ENCODE data around the gene MBOAT1. TPM values are rescaled to one million over a fixed set of nuclear protein-coding genes. Genes with fewer than 3 reads are reported as not detected.

The MBOAT1 gene
- polyA plus RNA-seq, 1 of the 3 experiments (the other 2 are of a cell fraction), result 3.0 TPM

- POLR2A ChIA-PET, result no interaction called here
- Histone ChIP-seq H3K27ac (ENCODE audit: low read depth in 2 of 2, low read length in 1 of 2) (no peak overlapping the region), H3K4me2 (no peak overlapping the region), H4K20me1 (ENCODE audit: insufficient read depth) (no peaks in the 10 kb centered on the region), H3K4me3 (ENCODE audit: low read depth in 2 of 2, low read length in 1 of 2) (no peak overlapping the region), H2AFZ (ENCODE audit: low read depth) (no peak overlapping the region), H3K79me2 (ENCODE audit: insufficient read depth) (no peaks in the 10 kb centered on the region), H3K9ac (no peak overlapping the region), H3K36me3 (replicated peaks in 1 of 2; ENCODE audit: control insufficient read depth in 1 of 2, insufficient read depth in 2 of 2, low read length in 1 of 2) (no peaks in the 10 kb centered on the region), H3K9me2 (no peaks in the 10 kb centered on the region), H3F3A (replicated peaks; ENCODE audit: insufficient read depth) (no peaks in the 10 kb centered on the region), H3K9me3 (no peaks in the 10 kb centered on the region), H3K4me1 (ENCODE audit: control insufficient read depth in 1 of 2, insufficient read depth in 2 of 2, low read depth in 1 of 2, low read length in 1 of 2) (no peaks in the 10 kb centered on the region), H3K27me3 (ENCODE audit: insufficient read depth) (no peaks in the 10 kb centered on the region)
- WGBS (ENCODE audit: low lambda C conversion rate), result 84% methylated on average over 7 of the region's 7 CpGs
- CTCF ChIA-PET, result interaction anchor here (1.4 kb wide), 1 partner anchor 11 kb away, joined by 3 read pairs; no protein-coding TSS in a partner anchor
- DNase-seq, result no peak
- TF ChIP-seq MEF2A (IDR thresholded peaks at IDR 0.05; ENCODE audit: borderline replicate concordance, low read depth), result no peak
- TF ChIP-seq USF1 (IDR thresholded peaks at IDR 0.05; ENCODE audit: borderline replicate concordance, low read depth), result no peak
- TF ChIP-seq, protein P1, sequence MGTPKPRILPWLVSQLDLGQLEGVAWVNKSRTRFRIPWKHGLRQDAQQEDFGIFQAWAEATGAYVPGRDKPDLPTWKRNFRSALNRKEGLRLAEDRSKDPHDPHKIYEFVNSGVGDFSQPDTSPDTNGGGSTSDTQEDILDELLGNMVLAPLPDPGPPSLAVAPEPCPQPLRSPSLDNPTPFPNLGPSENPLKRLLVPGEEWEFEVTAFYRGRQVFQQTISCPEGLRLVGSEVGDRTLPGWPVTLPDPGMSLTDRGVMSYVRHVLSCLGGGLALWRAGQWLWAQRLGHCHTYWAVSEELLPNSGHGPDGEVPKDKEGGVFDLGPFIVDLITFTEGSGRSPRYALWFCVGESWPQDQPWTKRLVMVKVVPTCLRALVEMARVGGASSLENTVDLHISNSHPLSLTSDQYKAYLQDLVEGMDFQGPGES (IDR thresholded peaks at IDR 0.05; ENCODE audit: low read depth, low read length), result no peak
Measured at GRCh38 chr6:20260360-20260759, 48.1 kb upstream of the MBOAT1 start.

- no peaks in the 10 kb centered on the region for H3K36me3 ChIP-seq (replicated peaks in 1 of 2; ENCODE audit: control insufficient read depth in 1 of 2, insufficient read depth in 2 of 2, low read length in 1 of 2)
- H3K4me2 ChIP-seq, result no peak overlapping the region
- no peaks in the 10 kb centered on the region for H3K9me3 ChIP-seq
- no peak overlapping the region for H3K9ac ChIP-seq
- DNase-seq, result no peak
- no peak overlapping the region for H3K4me3 ChIP-seq (ENCODE audit: low read depth in 2 of 2, low read length in 1 of 2)
- H3K4me1 ChIP-seq (ENCODE audit: control insufficient read depth in 1 of 2, insufficient read depth in 2 of 2, low read depth in 1 of 2, low read length in 1 of 2), result no peaks in the 10 kb centered on the region
- 84% methylated on average over 25 of the region's 48 CpGs for WGBS (ENCODE audit: low lambda C conversion rate)
- ChIA-PET CTCF (interaction anchor here (1.4 to 2.0 kb wide), 2 partner anchors 11 to 133 kb away, joined by 3 to 7 read pairs; no protein-coding TSS in a partner anchor), POLR2A (no interaction called here)
- no peaks in the 10 kb centered on the region for H3K79me2 ChIP-seq (ENCODE audit: insufficient read depth)
- no peaks in the 10 kb centered on the region for H3K27me3 ChIP-seq (ENCODE audit: insufficient read depth)
- no peaks in the 10 kb centered on the region for H3F3A ChIP-seq (replicated peaks; ENCODE audit: insufficient read depth)
- no peaks in the 10 kb centered on the region for H3K9me2 ChIP-seq
- no peaks in the 10 kb centered on the region for H4K20me1 ChIP-seq (ENCODE audit: insufficient read depth)
- TF ChIP-seq NFIC (IDR thresholded peaks at IDR 0.05; ENCODE audit: borderline replicate concordance), result no peak
- TF ChIP-seq RAD21 (IDR thresholded peaks at IDR 0.05; ENCODE audit: low read length), result no peak
- TF ChIP-seq, protein P1 (IDR thresholded peaks at IDR 0.05; ENCODE audit: low read depth, low read length), result no peak
- TF ChIP-seq RFX5 (IDR thresholded peaks at IDR 0.05; ENCODE audit: low read length), result no peak
- TF ChIP-seq YY1 (IDR thresholded peaks at IDR 0.05; ENCODE audit: low read depth), result no peak
- TF ChIP-seq NRF1 (IDR thresholded peaks at IDR 0.05; ENCODE audit: low read depth, low read length), result no peak
- TF ChIP-seq TCF12 (IDR thresholded peaks at IDR 0.05), result no peak
- TF ChIP-seq, protein P2, sequence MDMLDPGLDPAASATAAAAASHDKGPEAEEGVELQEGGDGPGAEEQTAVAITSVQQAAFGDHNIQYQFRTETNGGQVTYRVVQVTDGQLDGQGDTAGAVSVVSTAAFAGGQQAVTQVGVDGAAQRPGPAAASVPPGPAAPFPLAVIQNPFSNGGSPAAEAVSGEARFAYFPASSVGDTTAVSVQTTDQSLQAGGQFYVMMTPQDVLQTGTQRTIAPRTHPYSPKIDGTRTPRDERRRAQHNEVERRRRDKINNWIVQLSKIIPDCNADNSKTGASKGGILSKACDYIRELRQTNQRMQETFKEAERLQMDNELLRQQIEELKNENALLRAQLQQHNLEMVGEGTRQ (IDR thresholded peaks at IDR 0.05; ENCODE audit: borderline replicate concordance, low read depth, low read length), result no peak
- TF ChIP-seq MXI1 (IDR thresholded peaks at IDR 0.05; ENCODE audit: low read depth, low read length), result no peak
- no peak for TF ChIP-seq REST (IDR thresholded peaks at IDR 0.05; ENCODE audit: low read depth, low read length)
- no peak for TF ChIP-seq POLR2AphosphoS5 (IDR thresholded peaks at IDR 0.05; ENCODE audit: low read depth, low read length)
- TF ChIP-seq SMC3 (IDR thresholded peaks at IDR 0.05; ENCODE audit: low read depth, low read length), result no peak
- no peak for TF ChIP-seq PBX3 (IDR thresholded peaks at IDR 0.05)
- TF ChIP-seq EP300 (IDR thresholded peaks at IDR 0.05; ENCODE audit: borderline replicate concordance in 1 of 2, low read depth in 1 of 2, low read length in 1 of 2), result no peak
- TF ChIP-seq GABPA (IDR thresholded peaks at IDR 0.05; ENCODE audit: low read depth), result no peak
- no peak overlapping the region for H3K27ac ChIP-seq (ENCODE audit: low read depth in 2 of 2, low read length in 1 of 2)
- no peak overlapping the region for H2AFZ ChIP-seq (ENCODE audit: low read depth)
Measured at GRCh38 chr6:20259316-20260049, 47.2 kb upstream of the MBOAT1 start.

All from SK-N-SH (cell line).